Erythroblast (primary cell): ENCODE data around the gene NFIA.
"Not testable (repeated sequence)": the region's sequence is repeated elsewhere in the genome, so short reads cannot be mapped to it uniquely, and the experiment has no call there.

Experiments used
- DNase-seq, 2 experiments: peaks; one replicate each; lab custom pipeline; 2025; lab: John Stamatoyannopoulos, UW
- GATA1 ChIP-seq: IDR thresholded peaks from 2 replicates; pipeline ENCODE4 v1.6.1; 2011; ENCODE audit warnings: low read depth, mild to moderate bottlenecking, control low read depth, low read length, moderate library complexity
- POLR2A ChIP-seq: IDR thresholded peaks from 2 replicates; pipeline ENCODE4 v1.6.1; 2011; ENCODE audit warnings: mild to moderate bottlenecking, low read length

Gene NFIA

DNA sequence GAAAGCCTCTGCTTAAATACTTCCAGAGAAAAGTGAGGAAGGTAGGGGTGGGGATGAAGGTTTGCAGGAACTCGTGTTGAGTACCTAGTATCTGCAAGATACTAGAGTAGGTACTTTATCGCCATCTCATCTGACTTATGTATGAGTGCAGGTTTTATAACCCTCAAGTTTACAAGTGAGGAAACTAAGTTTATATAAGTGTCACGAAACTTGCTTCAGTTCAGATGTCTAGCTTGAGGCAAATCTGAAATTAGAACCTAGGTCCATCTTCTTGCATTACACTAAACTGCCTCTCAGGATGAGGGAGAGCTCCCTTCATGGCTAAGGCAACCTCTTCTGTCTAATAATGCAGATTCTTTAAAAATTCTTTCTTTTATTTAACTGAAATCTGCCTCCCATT, 43.5 kb downstream of the NFIA start:
- no peak for TF ChIP-seq GATA1
- no peak for TF ChIP-seq POLR2A

DNA sequence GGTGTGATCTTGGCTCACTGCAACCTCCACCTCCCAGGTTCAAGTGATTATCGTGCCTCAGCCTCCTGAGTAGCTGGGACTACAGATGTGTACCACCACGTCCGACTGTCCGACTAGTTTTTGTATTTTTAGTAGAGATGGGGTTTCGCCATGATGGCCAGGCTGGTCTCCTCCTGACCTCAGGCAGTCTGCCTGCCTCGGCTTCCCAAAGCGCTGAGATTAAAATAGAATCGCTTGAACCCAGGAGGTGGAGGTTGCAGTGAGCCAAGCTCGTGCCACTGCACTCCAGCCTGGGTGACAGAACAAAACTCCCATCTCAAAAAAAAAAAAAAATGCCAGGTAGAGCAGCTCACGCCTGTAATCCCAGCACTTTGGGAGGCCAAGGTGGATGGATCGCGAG, 44.5 kb downstream of the NFIA start:
- not testable (repeated sequence) for DNase-seq

More for the DNA sequence above, 43.5 kb downstream of the NFIA start:
- no peak for DNase-seq

DNA sequence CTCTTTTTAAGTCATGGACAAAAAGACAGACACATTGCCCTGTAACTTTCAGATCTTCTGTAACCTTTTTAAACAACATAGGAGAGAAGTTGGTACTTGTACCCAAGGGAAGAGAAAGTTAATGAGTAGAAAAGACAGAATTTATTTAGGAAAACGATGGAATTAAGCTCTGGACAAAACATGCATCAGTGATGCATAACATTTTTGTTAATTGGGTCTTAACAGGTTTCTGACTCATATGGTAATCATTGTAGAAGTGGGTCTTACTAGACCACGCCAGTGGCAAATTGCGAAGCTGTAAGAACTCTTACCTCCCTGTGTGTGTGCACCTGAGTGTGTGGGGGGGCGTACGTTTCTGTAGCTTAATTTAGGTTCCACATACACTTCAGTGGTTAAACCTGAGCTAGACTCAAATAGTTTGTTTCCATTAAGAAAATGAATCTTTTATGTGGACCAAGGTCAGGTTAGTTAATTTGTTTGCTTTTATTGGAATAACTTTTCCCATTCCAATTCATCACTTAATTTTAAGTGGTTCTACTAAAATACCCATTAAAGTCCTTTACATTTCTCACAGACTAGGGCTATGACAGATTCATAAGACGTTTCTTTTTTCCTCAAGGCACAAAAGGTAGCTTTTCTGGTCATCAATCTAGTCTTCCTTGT, 48.1 kb downstream of the NFIA start:
- TF ChIP-seq GATA1 (no peak), POLR2A (no peak)
- no peak for DNase-seq

DNA sequence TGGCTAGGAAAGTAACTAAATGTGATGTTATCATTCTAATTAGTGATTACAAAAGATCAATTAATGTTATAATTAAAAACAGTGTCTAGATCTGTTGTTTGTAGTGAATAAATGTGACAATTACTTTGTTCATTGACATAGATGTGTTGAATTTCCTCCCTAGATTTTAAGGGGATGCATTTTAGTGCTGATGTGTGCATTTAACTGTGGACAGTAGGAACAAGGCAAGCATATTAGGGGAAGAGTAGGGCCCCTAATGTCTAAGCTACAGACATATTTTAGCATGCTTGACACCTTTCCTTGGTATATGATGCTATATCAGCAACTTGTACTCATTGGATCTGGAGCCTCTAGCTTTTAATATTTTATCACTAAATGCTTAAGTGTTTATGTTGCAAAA, 48.9 kb downstream of the NFIA start:
- TF ChIP-seq GATA1 (no peak), POLR2A (no peak)

DNA sequence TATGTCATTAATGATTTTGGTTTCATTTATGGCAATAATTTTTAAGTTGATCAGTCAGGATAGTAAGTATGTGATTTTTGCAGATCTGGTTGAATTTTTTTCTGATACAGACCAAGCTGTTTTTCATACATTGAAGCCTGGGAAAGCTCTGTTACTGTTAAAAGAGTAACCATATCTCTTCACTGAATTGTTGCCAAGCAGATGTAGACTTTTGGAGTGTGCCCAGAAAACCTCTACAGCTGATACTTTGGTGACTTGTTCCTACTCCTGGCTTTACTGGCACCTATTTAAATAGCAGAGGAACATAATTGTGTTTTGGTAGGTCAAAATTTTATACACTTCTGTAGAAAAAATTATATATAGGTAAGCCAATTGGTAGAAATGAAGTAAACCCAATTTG, 49.4 kb downstream of the NFIA start:
- TF ChIP-seq POLR2A (no peak), GATA1 (no peak)
- peak; percentile 41 to 53 for DNase-seq

More for the DNA sequence above, 48.9 kb downstream of the NFIA start:
- DNase-seq, result no peak

DNA sequence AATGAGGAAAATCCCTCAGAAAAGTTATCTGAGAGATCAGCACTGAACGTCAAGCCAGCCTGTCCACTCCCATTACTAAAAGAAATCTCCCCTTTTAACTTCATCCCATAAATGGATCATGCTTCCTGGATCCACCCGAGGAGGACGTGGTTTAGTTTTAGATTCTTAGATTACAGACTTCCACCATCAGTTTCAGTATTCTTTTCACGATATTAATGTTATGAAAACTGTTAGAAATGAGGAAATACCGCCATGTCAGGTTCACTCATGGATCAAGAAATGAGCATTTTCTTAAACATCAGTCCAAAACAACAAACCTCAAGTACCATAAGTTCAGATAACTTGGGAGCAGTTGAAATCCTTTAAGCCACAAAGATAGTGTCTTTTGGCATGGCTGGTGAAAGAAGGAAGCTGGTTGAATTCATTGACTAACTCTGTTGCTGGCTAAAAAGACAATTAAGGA, 49.8 kb downstream of the NFIA start:
- TF ChIP-seq GATA1 (no peak), POLR2A (no peak)
- no peak for DNase-seq

DNA sequence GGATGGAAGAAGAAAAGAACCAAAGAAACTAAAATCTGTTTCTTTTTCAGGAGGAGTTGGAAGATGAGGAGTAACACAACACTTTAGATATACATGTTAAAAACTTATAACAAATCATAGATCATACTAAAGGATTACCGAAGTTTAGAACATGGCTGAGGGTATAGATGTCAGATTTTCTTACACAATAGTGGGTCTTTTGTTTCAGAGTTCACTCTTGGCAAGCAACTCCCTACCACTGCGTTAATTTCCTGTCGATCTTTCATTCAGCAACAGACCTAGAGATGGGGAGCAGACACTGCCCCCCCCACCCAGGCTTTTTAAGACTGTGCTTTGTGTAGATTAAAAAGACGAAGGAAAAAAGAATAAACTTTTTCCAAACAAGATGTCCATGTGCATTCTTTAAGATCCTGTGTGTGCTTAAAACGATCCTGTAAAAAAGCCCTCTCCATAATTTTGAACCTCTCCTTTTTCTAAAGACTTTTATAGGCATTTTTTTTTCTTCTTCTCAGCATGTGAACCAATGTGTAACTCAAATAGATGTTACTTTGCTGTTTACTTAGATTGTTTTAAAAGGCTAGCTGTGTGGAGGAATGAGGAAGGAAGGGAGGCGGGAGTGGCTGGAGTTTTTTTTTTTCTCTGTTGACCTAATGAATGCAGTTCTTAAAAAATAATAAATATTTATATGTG, 50.4 kb downstream of the NFIA start:
- TF ChIP-seq POLR2A (no peak), GATA1 (no peak)
- DNase-seq, result no peak

DNA sequence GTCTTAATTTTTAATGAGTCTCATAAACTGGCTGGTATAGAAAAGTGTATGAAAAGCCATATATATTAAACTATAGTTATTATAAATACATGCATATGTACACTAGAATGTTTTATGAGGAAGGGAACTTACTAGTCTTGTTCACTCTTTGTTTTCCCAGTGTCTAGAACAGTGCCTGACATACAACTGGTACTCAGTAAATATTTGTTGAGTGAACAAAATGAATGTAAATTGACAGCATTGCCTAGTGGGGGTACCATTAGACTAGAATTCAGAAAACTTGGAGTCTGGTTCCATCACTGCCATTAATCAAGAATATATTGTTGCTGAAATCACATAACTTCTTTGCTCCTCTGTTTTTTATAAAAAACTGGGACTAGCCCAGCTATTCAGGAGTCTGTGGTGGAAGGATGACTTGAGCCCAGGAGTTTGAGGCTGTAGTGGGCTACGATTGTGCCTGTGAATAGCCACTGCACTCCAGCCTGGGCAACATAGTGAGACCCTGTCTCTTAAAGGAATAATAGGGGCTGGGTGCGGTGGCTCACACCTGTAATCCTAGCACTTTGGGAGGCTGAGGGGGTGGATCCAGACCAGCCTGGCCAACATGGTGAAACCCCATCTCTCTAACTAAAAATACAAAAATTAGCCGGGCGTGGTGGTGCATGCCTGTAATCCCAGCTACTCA, 51.1 kb downstream of the NFIA start:
- TF ChIP-seq POLR2A (no peak), GATA1 (no peak)
- no peak for DNase-seq

DNA sequence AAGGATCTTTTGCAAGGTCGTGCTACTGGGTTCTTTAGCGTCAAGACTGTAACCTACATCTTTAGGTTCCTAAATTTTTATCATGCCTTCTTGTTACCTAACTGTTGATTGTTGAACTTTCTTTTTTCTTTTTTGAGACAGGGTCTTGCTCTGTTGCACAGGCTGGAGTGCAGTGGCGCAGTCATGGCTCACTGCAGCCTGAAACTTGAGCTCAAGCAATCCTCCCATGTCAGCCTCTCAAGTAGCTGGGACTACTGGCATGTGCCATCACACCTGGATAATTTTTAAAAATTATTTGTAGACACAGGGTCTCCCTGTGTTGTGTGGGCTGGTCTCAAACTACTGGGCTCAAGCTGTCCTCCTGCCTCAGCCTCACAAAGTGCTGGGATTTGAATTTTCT, 52.9 kb downstream of the NFIA start:
- DNase-seq, result no peak
- no peak for TF ChIP-seq GATA1

DNA sequence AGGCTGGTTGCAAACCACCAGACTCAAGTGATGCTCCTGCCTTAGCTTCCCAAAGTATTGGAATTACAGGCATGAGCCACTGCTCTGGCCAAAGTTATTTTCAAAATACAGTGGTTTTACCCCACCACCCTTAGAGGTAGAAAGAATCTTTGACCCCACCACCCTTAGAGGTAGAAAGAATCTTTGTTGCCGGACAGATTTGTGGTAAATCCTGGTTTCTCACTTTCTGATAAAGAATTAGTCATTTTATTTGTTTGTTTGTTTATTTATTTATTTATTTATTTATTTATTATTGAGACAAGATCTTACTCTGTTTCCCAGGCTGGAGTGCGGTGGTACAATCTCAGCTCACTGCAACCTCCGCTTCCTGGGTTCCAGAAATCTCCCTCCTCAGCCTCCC, 55.9 kb downstream of the NFIA start:
- no peak for DNase-seq
- no peak for TF ChIP-seq POLR2A
- no peak for TF ChIP-seq GATA1

DNA sequence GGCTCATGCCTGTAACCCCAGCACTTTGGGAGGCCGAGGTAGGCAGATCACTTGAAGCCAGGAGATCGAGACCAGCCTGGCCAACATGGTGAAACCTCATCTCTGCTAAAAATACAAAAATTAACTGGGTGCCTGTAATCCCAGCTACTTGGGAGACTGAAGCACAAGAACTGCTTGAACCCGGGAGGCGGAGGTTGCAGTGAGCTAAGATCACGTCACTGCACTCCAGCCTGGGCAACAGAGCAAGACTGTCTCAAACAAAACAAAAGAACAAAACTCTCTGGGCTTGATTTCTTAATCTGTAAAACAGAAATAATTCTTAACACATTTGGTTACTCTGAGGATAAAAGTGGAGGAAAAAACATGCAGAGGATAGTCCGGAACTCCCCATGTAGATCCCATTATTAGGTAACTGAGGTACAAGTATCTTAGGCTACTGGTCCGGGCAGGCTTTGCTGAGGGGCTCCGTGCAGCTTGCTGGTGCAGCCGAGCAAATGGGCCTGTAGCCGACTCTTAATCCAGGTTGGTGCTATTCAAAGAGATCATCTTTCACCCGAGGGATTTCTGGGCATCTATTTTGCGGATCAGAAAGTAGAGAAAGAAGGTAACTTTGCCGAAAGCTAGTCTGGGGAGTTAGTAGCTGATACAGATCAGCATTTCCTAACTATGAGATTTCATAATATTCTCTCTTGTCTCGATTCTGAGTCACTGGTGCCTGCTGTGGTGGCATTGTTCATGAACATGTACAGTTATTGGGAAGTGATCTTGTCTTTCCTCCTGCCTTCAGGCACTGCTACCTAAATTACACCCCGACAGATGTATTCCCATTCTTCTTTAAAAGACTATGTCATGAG, 56.8 kb downstream of the NFIA start:
- TF ChIP-seq POLR2A (no peak), GATA1 (no peak)
- peak; percentile 66 to 75 for DNase-seq

DNA sequence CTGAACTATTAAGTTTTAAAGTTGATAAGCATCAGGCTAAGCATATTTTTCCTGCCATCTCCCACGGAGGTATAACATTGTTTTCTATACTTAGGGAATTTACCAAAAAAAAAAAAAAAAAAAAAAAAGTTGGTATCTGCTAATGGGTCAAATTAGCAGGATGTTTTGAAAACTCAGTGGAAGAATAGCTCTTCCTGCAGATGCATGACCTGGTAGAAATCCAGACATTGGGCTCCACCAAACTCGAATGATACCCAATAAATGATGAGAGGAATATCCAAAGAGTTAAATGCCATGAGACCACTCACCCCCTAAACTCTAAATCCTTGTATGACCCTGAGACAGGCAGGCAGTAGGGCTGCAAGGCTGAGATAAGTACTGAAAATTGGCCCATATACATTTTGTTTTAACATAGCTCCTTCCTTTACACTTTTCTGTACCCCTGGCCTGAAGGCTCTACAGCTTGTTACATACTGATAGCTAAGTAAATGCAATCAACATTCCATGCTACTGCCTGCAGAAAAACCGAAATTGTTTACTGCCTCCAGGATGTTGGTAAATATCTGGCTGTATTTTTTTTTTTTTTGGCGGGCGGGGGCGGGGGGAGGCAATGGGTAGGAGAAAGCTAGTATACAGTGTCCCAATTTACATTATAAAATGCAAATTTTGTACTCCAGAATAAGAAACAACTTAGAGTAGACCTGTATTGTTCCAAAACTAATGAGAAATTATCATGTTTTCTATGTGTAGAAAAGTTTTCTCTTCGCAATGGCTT, 57.6 kb downstream of the NFIA start:
- peak; percentile 86 to 91 for DNase-seq
- no peak for TF ChIP-seq POLR2A
- no peak for TF ChIP-seq GATA1

DNA sequence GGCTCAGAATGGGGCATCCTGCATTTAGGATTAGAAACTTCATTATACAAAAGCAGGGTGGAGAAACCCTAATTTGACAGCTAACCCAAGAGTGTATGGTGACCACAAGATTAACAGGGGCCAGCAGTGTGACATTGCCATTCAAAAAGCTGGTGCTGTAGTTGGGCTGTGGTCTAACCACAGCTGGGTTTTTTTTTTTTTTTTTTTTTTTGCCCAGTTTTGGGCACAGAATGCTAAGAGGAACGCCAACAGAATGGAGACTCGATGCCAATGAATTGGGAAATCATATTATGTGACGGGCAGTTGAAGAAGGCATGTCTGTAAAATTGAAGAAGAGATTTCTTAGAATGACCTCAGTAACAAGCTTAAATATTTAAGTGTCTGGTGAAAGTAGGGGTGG, 58.4 kb downstream of the NFIA start:
- TF ChIP-seq GATA1 (no peak), POLR2A (no peak)
- peak; percentile 66 to 67 for DNase-seq
